Neuronal stem cell (in vitro differentiated cells): ENCODE data around the gene MYL9.
A peak's percentile ranks its signal among the peaks of the same experiment; 100 is the strongest.

ENCODE experiments used
- DNase-seq: peaks from one replicate; pipeline ENCODE4 v3.0.0-alpha.2; 2013; ENCODE audit warnings: low spot score
- H2AFZ ChIP-seq: one replicate; pipeline ENCODE4 v1.6.1; 2013; ENCODE audit warnings: mild to moderate bottlenecking, low read length, inconsistent platforms
- H2AK5ac ChIP-seq: 2 replicates; pipeline ENCODE4 v1.6.1; 2013; ENCODE audit warnings: low read depth, mild to moderate bottlenecking, inconsistent platforms, low read length, moderate library complexity, mixed read lengths
- H2BK120ac ChIP-seq: 2 replicates; pipeline ENCODE4 v1.6.1; 2013; ENCODE audit warnings: low read depth, mild to moderate bottlenecking, inconsistent platforms, low read length, moderate library complexity, mixed read lengths
- H2BK12ac ChIP-seq: one replicate; pipeline ENCODE4 v1.6.1; 2013; ENCODE audit warnings: low read length, inconsistent platforms
- H2BK15ac ChIP-seq: 2 replicates; pipeline ENCODE4 v1.6.1; 2013; ENCODE audit warnings: mild to moderate bottlenecking, low read length, inconsistent platforms, mixed read lengths
- H2BK5ac ChIP-seq: one replicate; pipeline ENCODE4 v1.6.1; 2013; ENCODE audit warnings: inconsistent platforms, mild to moderate bottlenecking, low read length, moderate library complexity
- H3K14ac ChIP-seq: one replicate; pipeline ENCODE4 v1.6.1; 2013; ENCODE audit warnings: low read length, inconsistent platforms
- H3K18ac ChIP-seq: 2 replicates; pipeline ENCODE4 v1.6.1; 2013; ENCODE audit warnings: low read length, inconsistent platforms
- H3K23ac ChIP-seq: 2 replicates; pipeline ENCODE4 v1.6.1; 2013; ENCODE audit warnings: low read depth, mild to moderate bottlenecking, mixed read lengths, low read length, inconsistent platforms; ENCODE audit not compliant: poor library complexity
- H3K27ac ChIP-seq: replicated peaks from 3 replicates; pipeline ENCODE4 v1.5.1; 2013; ENCODE audit warnings: low read length, inconsistent platforms
- H3K27me3 ChIP-seq, 3 experiments: 2 replicates each; pipeline ENCODE4 v1.6.1; 2013; ENCODE audit warnings: low read length in 3 of 3, mild to moderate bottlenecking in 2 of 3, inconsistent platforms in 1 of 3, low read depth in 1 of 3, mixed read lengths in 1 of 3, moderate library complexity in 1 of 3; ENCODE audit not compliant: control insufficient read depth in 3 of 3, insufficient read depth in 3 of 3
- H3K36me3 ChIP-seq, 2 donors: replicated peaks in 1 of 2; 2 replicates each; pipeline ENCODE4 v1.6.1; 2013; ENCODE audit warnings: low read length in 2 of 2; ENCODE audit not compliant: control insufficient read depth in 2 of 2, insufficient read depth in 2 of 2
- H3K4ac ChIP-seq: 2 replicates; pipeline ENCODE4 v1.6.1; 2013; ENCODE audit warnings: inconsistent platforms, mild to moderate bottlenecking, low read length, moderate library complexity
- H3K4me1 ChIP-seq, 2 donors: 1 replicate in 1 of 2; 2 replicates in 1 of 2; pipeline ENCODE4 v1.6.1; 2013; ENCODE audit warnings: low read length in 2 of 2, low read depth in 1 of 2; ENCODE audit not compliant: control insufficient read depth in 2 of 2, insufficient read depth in 1 of 2
- H3K4me2 ChIP-seq: one replicate; pipeline ENCODE4 v1.6.1; 2013; ENCODE audit warnings: mild to moderate bottlenecking, low read length, inconsistent platforms; ENCODE audit not compliant: insufficient read depth, poor library complexity, severe bottlenecking
- H3K4me3 ChIP-seq, 2 donors: 2 replicates each; pipeline ENCODE4 v1.5.1; 2013; ENCODE audit warnings: low read length in 2 of 2, mild to moderate bottlenecking in 2 of 2, inconsistent platforms in 1 of 2, moderate library complexity in 1 of 2
- H3K79me1 ChIP-seq: one replicate; pipeline ENCODE4 v1.6.1; 2013; ENCODE audit warnings: low read depth, mild to moderate bottlenecking, inconsistent platforms, low read length, moderate library complexity
- H3K9ac ChIP-seq: one replicate; pipeline ENCODE4 v1.6.1; 2013; ENCODE audit warnings: mild to moderate bottlenecking, low read depth, low read length, inconsistent platforms; ENCODE audit not compliant: poor library complexity
- H3K9me3 ChIP-seq, 2 donors: replicated peaks in 1 of 2; 2 replicates each; pipeline versions ENCODE3 to v1.6.1; 2013; ENCODE audit warnings: low read length in 2 of 2, mild to moderate bottlenecking in 2 of 2, inconsistent platforms in 1 of 2, low read depth in 1 of 2, mixed read lengths in 1 of 2, moderate library complexity in 1 of 2; ENCODE audit not compliant: control insufficient read depth in 2 of 2, insufficient read depth in 1 of 2
- H4K8ac ChIP-seq: one replicate; pipeline ENCODE4 v1.6.1; 2013; ENCODE audit warnings: low read depth, mild to moderate bottlenecking, inconsistent platforms, low read length, moderate library complexity
- H4K91ac ChIP-seq: one replicate; pipeline ENCODE4 v1.6.1; 2013; ENCODE audit warnings: low read length, low read depth, mild to moderate bottlenecking, inconsistent platforms; ENCODE audit not compliant: poor library complexity
- WGBS, 2 donors: extraction: QIAGEN DNeasy Blood & Tissue Kit; methylation state at CpG; one replicate each; pipeline ENCODE4 v1.1.7; 2013; ENCODE audit warnings: missing lambda C conversion rate in 2 of 2, mixed read lengths in 1 of 2; ENCODE audit not compliant: insufficient read length in 2 of 2, insufficient replicate concordance in 1 of 2; ENCODE audit errors: extremely low coverage in 2 of 2; 5-methylcytosine and 5-hydroxymethylcytosine counted together

MYL9 gene

DNA sequence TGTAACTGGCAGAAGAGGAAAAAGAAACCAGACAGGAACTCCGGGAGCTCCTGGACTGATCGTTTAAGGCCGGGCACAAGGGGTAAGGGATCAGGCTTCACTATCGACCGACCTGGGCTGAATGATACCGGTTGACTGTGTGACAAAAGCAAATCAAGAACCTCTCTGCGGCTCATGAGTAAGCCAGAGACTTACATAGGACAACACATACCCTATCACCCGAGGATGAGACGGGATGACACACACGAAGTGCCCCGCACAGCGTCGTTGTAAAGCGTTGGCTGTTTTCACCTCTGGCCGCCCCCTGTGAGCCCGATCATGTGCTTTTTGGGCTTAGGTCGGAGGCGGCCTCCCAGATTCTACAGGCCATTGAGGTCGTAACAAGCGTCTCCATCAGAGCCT is 31.4 kb downstream of the MYL9 start:
- Histone ChIP-seq H3K27me3 (no peaks in the 10 kb centered on the region), H3K4me1 (peaks cover 16 to 22% of the 10 kb centered on the region in 2 donors), H2BK120ac (no peak overlapping the region), H3K36me3 (peaks cover 0 to 13% of the 10 kb centered on the region in 2 donors), H3K23ac (peak overlapping the region; percentile 22), H3K4me3 (peak overlapping the region; percentile 75 to 92), H3K27ac (peak overlapping the region; percentile 74), H3K18ac (peak overlapping the region; percentile 99), H3K9ac (peak overlapping the region; percentile 84), H2BK15ac (peak overlapping the region; percentile 96), H2AFZ (peak overlapping the region; percentile 88), H2BK12ac (peak overlapping the region; percentile 97), H3K9me3 (no peaks in the 10 kb centered on the region), H3K4me2 (peak overlapping the region; percentile 89), H4K8ac (no peak overlapping the region), H2AK5ac (peak overlapping the region; percentile 91), H3K79me1 (peaks cover 7% of the 10 kb centered on the region), H3K14ac (peak overlapping the region; percentile 87), H2BK5ac (peak overlapping the region; percentile 99), H4K91ac (peak overlapping the region; percentile 0), H3K4ac (peak overlapping the region; percentile 28)
- DNase-seq: peak; percentile 39
- no CpG with 5 or more reads among the region's 20 CpGs for WGBS, 2 donors

DNA sequence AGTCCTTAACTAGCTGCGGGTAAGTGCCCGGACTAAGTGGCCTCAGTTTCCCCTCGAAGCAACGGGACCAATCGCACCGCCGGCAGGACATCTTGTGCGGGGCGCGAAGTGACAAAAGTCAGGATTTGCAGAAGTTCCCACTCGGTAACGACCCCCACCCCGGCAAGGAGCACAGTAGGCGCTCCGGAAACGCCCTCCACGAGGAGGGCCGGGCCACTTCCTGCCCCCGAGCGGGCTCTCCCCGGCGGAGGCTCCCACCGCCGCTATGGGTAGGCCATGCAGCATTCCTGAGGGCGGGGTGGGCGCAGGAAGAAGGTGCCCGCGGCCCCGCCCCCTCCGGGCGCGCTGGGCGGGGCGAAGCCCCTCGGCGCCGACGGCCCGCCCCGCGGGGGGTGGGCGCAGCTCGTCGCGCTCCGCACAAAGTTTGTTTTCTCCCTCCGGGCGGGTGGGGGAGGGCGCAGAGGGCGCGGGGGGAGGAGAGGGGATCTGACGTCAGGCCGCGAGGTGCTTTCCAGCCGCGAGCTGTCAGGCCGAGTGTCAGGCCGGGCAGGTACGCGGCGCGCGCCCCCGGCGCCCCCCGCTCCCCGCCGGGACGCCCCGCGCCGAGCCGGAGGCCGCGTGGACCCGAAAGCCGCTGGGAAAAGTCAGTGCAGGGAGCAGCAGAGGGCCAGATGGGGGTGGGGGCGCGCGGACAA is 31.9 kb downstream of the MYL9 start, which contains the start of gene TGIF2:
Gene TGIF2 (plus strand): TSS at position 495 of the 695 bp plus-strand sequence. CDS start 5,178 bp downstream, outside the sequence.
- no CpG with 5 or more reads among the region's 80 CpGs for WGBS, 2 donors
- Histone ChIP-seq H3K36me3 (peaks cover 0 to 17% of the 10 kb centered on the region in 2 donors), H3K14ac (peak within 1 kb of the TSS; percentile 91), H3K27ac (peak within 1 kb of the TSS; percentile 74), H2BK15ac (peak within 1 kb of the TSS; percentile 96), H2AK5ac (peak within 1 kb of the TSS; percentile 95), H3K9ac (peak within 1 kb of the TSS; percentile 98), H3K18ac (peak within 1 kb of the TSS; percentile 99), H3K4me1 (peaks cover 16 to 22% of the 10 kb centered on the region in 2 donors), H4K91ac (peak within 1 kb of the TSS; percentile 0), H3K79me1 (peaks cover 8% of the 10 kb centered on the region), H3K4me3 (peak within 1 kb of the TSS; percentile 92 to 94), H3K4me2 (peak within 1 kb of the TSS; percentile 90), H3K9me3 (no peaks in the 10 kb centered on the region), H2BK120ac (peak within 1 kb of the TSS; percentile 99), H2BK12ac (peak within 1 kb of the TSS; percentile 97), H3K23ac (peak within 1 kb of the TSS; percentile 75), H4K8ac (no peak within 1 kb of the TSS), H2BK5ac (peak within 1 kb of the TSS; percentile 99), H2AFZ (peak within 1 kb of the TSS; percentile 90), H3K4ac (peak within 1 kb of the TSS; percentile 28), H3K27me3 (no peaks in the 10 kb centered on the region)
- peak; percentile 91 for DNase-seq

GRCh38 chr20:36573798-36574365 is 32.6 kb downstream of the MYL9 start:
- Histone ChIP-seq H2BK120ac (no peak overlapping the region), H3K14ac (no peak overlapping the region), H4K91ac (no peak overlapping the region), H2AFZ (peak overlapping the region; percentile 83), H3K4me1 (peaks cover 16 to 22% of the 10 kb centered on the region in 2 donors), H2BK12ac (no peak overlapping the region), H3K36me3 (peaks cover 5 to 23% of the 10 kb centered on the region in 2 donors), H3K9me3 (no peaks in the 10 kb centered on the region), H3K4ac (no peak overlapping the region), H3K23ac (peak overlapping the region; percentile 75), H3K4me2 (peak overlapping the region; percentile 52), H3K27me3 (no peaks in the 10 kb centered on the region), H2BK15ac (peak overlapping the region; percentile 82), H3K18ac (peak overlapping the region; percentile 98), H4K8ac (no peak overlapping the region), H2AK5ac (peak overlapping the region; percentile 94), H3K9ac (peak overlapping the region; percentile 74), H3K4me3 (peak overlapping the region; percentile 92 to 94), H3K27ac (peak overlapping the region; percentile 51), H3K79me1 (peaks cover 12% of the 10 kb centered on the region), H2BK5ac (peak overlapping the region; percentile 91)
- WGBS, 2 donors: no CpG with 5 or more reads among the region's 53 CpGs
- DNase-seq: peak; percentile 41
